Measurements from ENCODE around the gene NPDC1.
A peak's percentile ranks its signal among the peaks of the same experiment; 100 is the strongest.

NPDC1 gene, protein sequence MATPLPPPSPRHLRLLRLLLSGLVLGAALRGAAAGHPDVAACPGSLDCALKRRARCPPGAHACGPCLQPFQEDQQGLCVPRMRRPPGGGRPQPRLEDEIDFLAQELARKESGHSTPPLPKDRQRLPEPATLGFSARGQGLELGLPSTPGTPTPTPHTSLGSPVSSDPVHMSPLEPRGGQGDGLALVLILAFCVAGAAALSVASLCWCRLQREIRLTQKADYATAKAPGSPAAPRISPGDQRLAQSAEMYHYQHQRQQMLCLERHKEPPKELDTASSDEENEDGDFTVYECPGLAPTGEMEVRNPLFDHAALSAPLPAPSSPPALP

DNA sequence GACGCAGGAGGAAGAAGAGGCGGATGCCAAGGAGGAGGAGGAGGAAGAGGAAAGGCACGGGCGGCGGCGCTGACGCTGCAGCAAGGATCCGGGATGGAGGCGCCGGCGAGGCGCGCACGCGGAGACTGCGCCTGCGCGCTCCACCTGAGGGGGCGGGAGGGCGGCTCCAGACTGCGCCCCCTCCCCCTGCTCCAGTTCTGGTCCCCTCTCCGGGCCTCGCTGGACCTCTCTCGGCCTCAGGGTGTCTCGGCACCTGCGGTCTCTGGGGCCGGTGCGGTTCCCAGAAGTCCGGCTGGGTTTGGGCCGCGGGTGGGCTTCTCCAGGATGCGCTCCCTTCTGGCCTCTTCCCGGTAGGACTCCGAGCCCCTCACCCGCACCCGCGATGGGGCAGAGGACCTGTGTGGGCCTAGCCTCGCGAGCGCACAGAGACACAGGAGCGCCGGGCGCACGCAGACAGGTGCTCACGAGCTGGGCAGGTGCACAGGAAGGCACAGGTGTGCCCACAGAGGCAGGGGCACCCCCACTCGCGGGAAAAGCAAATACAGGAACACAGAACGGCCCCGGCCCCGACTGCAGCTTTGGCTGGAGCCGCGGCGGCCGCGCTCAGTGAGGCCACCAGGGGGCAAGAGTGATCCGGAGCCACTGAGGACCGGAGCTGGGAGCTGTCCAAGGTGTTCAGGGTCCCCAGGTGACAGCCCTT lies at the start of gene NPDC1:
Gene NPDC1 (minus strand): TSS at position 90 of the 700 bp plus-strand sequence. CDS start 188 bp downstream, outside the sequence.
- DNase-seq: peak; percentile 71

DNA sequence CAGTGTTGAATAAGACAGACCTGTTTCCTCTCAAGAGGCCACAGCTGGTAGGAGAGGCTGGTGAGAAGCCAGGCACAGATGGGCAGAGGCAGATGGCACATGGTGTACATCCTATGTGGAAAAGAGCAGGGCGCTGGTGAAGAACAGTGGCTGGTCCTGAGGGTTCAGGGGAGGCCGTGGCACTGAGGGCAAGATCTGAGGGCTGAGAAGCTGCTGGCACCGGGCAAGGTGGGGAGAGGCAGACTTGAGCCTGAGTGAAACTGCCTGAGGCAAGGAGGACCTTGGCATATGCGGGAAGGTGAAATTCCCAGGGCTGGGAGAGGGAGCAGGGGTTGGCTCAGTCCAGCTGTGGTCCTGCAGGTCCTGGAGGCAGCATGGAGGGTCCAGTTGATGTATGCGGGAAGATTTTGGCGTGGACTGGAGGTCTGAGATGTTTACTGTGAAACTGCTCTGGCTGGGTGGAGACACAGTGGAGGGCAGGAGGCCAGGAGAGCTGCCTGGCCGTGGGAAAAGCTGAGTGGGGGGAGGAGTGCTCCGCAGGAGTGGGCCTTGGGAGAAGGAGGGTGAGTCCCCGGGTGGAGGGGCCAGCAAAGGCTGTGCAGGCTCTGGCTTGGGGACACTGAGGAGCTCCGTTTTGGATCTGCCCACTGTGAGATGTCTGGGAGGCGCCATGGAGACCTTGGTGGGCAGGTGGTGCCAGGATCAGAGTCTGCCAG lies 43.4 kb upstream of the NPDC1 start:
- no peak for DNase-seq

DNA sequence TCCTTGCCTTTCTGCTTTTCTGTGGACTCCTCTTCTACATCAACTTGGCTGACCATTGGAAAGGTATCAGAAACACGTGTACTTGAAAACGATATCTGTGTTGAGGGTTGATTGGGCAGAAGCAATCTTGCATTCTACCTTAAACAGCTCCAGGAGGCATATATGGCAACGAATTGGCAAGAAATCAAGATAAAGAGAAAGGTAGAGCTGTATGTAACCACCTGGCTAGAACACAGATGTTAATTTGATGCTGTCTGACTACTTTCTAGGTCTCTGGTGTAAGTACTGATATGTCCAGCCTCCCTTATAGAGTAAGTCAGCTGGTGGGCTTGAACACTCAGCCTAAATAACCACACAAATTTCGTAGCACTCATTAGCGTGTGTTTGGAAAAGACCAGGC lies 42.1 kb upstream of the NPDC1 start:
- no peak for DNase-seq

DNA sequence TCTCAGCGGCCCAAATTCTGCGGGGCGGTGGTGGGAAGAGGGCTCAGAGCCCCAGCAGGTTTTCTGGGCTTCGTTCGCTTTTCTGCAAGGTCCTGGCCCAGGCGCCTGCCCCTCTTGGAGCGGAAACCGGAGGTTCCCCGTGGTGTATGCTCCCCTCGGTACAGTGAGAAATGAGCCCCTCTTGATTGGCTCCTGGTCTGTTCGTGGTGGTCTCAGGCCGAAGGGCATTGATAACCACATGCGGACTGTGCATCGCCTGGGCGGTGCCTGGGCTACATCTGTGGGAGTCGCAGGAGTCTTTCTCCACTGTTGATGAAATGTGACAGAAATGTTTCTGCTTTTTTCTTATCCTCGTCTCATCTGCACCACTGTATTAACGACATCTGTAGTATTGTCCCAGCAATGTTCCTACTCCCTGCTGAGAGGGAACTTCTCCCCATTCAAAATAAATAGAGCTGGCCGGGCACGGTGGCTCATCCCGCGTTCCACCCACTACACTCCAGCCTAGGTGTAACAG lies 41.5 kb upstream of the NPDC1 start:
- DNase-seq: no peak

DNA sequence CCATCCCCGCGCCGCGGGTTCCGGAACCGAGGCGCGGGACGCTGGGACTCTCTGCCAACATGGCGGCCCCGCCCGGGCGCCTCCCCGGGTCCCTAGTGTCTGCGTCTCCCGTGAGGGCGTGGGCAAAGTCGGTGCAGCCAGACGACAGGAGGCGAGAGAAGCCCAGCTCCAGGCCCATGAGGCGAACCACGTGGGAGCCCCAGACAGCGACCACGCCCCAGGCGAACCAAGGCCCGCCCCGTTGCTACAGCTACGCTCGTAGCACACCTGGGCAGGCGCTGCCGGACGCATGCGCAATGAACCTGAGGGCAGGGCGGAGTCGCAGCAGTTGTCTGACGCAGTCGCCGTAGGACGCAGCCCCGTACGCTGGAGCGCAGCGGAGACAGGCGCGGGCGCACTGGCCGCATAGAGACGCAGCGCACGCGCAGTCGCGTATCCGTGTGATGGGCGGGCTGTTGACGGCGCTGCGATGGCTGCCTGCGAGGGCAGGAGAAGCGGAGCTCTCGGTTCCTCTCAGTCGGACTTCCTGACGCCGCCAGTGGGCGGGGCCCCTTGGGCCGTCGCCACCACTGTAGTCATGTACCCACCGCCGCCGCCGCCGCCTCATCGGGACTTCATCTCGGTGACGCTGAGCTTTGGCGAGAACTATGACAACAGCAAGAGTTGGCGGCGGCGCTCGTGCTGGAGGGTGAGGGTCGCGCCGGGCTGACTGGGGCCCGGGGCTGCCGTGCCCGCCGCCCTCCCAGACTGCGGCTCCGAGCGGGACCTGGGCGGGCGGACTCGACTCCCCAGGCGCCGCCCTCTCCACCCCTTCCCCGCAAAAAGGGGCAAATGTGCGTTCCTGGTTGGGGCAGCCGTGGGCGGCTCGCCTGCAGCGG lies 40.8 kb upstream of the NPDC1 start, which contains the start of gene MAN1B1:
Gene MAN1B1 (plus strand): TSS at position 455 of the 878 bp plus-strand sequence. CDS start 15 bp downstream, at position 470.
- peak; percentile 96 for DNase-seq

DNA sequence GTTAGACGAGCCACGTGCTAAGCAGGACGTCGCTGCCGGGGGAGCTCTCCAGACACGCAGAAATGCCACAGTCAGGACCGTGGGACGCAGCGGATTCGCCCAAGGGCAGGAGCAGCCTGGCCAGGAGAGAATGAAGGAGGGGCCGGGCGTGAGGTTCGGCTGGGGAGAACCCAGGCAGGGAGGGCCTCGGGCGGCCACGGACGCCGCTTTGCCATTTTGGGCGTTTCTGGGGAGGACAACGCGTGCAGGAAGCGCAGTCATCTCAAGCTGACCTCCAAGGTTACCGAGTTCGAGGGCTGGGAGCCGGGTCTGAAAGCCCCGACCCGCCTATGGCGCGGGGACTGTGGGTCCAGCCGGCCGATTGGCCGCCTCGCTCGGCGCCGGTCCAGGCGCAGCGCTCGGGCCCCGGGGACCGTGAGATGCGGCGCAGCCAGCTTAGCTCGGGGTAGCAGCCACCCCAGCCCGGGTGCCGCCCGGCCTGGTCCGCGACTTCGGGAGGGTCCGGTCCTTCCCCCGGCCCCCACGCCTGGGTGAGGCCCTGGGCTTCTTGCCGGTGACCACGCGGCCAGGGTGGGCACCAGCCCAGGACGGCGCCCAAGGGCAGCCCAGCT lies 40.0 kb upstream of the NPDC1 start:
- no peak for DNase-seq

DNA sequence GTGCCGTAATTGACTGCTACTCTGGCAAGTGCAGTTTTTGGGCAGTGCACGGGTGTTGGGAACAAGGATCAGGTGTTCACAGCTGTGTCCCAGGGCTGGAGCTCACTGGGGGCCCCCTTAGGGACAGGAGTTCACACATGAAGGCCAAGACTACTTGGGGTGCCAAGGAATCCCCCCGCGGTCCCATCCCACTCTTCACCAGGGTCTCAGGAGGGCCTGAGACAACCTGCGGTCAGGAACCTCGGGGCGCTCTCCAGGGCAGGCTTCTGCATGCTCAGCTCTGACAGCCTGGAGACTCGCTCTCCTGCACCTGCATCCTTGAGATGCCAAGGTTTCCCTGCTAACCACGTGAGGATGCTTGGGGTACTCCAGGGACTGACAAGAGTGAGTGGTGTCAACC lies 38.5 kb upstream of the NPDC1 start:
- no peak for DNase-seq

DNA sequence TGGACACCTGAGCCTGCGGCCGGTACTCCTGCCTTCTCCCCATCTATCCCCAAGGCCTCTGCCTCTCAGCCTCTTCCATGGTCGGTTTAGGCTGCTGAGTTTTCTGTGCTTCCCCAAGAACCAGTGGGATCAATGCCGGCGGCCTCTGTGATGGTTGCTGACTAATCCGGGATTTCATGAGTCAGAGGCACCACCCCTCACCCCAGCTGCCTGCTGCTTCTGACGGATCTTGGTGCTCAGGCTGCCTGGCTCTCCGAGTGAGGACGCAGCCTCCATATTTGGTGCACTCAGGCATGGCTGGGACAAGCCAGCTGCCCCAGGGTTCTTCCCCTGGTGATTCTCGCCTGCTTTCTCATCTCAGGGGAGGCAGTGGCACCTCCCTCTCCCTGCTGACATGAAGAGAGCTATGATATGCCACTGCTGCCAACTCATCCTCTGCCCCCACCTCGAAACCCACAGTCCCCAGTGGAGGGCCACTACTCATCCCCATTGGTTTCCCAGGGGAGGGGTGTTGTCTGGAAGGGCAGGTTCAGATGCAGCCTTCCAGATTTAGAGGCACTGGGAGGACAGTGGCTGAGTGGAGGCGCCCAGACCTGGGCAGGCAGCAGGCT lies 37.5 kb upstream of the NPDC1 start:
- peak; percentile 90 for DNase-seq

DNA sequence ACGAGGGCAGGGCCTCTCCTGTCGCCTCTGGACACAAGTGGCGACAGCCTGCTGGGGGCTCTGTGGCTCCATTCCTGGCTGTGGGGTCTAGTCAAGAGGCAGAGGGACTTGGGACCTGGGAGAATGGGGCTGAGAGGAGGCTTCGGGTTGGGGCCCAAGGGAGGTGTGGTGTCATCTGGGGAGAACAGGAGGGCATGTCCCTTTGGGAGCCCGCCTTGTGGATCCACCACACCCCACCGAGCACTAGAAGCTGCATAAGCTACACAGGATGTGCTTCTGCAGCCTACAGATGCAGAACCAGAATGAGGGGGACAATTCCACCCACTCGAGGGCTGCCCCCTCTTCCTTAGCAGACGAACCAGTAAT lies 36.9 kb upstream of the NPDC1 start:
- no peak for DNase-seq

DNA sequence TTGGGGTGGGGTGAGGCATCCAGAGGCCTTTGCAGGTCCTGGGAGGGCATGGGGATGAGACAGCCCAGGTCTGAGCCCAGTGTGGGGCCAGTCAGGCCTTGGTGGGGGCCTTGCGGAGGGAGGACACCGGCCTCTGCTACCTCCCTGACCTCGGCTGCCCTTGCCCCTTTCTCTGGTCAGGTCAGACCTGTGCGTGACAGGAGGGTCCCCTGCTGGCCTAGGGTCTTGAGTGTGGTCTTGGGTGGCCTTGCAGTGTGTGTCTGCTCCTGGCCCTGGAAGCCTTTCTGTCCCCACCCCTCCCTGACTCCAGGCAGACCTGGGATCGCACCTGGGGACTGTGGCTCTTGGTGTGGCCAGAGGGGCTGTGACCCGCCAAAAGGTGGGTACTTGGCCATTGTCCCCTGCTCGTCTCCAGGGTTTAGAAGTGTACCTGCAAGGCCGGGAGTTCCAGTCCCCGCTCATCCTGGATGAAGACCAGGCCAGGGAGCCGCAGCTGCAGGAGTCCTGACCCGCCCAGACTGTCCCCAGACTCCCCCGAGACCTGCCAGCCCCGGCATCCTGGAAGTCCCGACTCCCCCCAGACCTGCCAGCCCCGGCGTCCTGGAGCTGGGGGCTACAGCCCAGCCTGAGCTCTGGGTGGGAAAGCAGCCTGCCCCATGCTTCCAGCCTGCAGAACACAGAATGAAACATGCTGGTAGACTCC lies 36.4 kb upstream of the NPDC1 start:
- DNase-seq: no peak

DNA sequence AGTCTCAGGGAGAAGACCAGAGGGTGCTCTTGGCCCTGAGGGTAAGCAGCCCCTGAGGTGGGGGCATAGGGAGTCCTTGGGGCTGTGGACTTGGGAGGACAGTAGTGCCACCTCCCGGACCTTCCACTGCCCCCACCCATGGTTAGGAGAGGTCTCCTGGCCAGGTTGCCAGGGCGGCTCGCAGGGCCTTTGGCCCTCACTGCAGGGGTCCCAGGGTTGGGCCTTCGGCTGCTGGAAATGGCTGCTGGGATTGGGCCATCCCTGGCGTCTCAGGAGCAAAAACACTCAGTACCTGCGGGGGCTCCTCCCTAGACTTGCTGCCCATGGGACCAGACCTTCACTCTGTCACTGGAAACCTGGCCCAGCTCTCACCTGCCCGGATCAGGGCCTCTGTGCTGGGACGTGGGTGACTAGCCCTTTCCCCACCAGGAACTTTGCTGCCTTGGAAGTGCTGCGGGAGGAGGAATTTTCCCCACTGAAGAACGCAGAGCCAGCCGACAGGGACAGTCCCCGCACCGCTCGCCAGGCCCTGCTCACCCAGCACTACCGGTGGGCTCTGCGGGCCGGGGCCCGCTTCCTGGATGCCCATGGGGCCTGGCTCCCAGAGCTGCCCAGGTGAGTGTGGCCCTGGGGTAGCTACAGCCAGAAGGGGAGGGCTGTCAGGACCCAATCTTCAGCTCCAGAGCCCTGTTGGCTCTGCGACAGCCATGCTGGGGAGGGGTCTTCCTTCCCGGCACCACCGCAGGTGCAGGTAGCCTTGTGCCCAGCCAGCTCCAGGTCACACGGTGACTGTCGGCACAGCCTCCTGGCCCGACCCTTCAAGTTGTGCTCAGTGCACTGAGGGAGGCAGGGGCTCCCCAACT lies 34.5 kb upstream of the NPDC1 start:
- no peak for DNase-seq

DNA sequence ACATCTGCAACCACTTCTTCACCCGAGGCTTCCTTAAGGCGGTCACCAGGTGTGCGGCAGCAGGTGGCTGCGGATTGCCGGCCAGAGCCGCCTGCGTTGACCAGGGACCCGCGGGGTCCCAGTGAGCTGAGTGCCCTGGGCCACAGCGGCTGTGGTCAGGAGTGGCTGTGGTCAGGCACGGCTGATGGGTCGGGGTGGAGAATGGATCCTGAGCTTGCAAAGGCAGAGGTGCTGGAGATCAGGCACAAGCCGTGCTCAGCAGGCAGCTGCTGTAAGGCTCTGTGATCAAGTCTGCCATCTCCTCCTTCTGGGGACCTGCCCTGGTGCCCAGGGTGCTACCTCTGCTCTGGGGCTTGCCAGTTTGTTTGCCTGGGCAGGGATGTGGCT lies 33.4 kb upstream of the NPDC1 start:
- no peak for DNase-seq

DNA sequence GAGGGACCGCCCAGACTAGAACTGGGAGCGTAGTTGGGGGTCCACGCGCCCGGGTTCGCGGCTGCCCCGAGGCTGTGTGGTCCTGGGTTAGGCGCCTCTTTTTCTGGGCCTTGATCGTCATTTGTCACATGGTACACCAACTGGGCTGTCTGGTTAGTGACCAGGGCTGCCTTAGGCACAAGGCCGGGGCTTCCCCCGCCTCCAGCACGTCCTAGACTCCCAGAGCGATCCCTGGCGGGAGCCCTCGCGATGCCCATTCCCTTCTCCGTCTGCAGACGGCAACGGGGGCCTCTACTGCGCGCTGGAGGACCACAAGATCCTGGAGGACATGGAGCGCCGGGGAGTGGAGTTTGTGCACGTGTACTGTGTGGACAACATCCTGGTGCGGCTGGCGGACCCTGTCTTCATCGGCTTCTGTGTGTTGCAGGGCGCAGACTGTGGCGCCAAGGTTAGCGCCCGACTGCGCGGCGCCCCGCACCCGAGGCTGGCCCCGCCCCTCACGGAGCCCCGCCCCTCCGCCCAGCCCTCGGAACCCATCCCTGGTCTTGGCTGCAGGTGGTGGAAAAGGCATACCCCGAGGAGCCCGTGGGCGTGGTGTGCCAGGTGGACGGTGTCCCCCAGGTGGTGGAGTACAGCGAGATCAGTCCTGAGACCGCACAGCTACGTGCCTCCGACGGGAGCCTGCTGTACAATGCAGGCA lies 32.9 kb upstream of the NPDC1 start:
- no peak for DNase-seq

DNA sequence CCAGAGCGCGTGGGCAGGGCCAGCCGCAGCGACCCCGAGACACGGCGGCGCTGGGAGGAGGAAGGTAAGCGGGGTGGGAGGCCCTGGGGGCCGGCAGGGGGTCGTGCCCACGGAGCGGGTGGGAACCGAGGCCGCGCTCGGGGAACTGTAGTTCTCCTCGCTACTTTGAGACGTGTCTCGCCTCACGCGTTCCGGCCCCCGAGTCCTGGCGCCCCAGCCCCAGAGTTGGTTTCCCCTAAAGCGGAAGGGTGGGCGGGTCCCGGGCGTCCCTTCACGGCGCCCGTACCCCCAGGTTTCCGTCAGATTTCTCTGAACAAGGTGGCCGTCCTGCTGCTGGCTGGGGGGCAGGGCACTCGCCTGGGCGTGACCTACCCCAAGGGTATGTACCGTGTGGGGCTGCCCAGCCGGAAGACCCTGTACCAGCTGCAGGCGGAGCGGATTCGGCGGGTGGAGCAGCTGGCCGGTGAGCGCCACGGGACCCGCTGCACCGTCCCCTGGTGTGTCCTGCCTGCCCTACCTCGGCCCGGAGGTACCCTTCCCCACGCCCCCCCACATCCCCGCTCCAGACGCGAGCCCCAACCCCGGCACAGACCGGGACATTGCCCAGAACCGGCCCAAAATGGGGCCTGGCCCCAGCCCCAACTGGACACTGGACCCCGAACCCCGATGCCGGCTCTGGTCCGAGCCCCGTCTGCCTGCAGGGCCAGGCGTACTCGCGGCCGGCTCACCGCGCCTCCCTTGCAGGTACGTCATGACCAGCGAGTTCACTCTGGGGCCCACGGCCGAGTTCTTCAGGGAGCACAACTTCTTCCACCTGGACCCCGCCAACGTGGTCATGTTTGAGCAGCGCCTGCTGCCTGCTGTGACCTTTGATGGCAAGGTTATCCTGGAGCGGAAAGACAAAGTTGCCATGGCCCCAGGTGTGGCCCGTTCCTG lies 32.0 kb upstream of the NPDC1 start:
- no peak for DNase-seq

DNA sequence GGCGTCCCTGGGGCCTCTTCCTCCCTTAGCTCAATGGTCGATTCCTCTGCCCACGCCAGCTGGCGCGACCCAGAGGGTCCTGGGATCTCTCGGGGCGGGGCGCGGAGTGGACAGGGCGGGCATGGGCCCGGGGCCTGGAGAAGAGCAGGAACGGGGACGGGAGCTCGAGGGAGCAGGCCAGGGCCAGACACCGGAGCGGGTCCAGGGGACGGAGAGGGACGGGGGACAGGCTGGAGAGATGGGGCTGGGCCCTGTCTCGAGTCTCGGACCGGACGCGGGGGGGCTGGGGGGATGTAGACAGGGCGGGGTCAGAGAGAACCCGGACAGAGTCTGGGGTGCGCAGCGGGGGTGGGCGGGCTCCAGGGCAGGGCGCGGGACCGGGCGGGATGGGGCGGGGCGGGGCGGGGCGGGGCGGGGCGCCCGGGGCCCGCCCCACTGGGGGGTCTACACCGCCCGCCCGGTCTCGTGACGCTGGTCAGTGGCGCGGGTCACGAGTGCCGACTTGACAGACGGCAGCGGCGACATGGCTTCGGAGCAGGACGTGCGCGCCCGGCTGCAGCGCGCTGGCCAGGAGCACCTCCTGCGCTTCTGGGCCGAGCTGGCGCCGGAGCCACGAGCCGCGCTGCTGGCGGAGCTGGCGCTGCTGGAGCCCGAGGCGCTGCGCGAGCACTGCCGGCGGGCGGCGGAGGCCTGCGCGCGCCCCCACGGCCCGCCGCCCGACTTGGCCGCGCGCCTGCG lies 31.2 kb upstream of the NPDC1 start, which contains the start of gene UAP1L1:
Gene UAP1L1 (plus strand): TSS at position 508 of the 738 bp plus-strand sequence. CDS start 16 bp downstream, at position 524.
- DNase-seq: no peak

DNA sequence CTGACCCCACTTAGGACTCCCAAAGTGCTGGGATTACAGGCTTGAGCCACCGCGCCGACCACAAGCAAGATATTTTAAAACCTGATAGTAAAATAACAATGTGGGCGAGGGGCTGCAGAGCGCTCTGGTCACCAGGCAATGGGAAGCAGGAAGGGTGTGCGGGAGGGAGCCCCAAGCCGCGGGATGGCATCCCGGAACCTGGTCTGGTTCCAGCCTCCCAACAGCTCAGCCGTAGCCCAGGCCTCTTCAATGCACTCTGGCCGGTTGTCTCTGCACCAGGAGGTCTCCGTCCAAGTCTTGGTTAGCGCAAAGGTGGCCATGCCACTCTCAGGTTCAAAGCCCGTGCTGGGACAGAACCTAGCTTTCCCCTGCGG lies 30.6 kb upstream of the NPDC1 start:
- no peak for DNase-seq

DNA sequence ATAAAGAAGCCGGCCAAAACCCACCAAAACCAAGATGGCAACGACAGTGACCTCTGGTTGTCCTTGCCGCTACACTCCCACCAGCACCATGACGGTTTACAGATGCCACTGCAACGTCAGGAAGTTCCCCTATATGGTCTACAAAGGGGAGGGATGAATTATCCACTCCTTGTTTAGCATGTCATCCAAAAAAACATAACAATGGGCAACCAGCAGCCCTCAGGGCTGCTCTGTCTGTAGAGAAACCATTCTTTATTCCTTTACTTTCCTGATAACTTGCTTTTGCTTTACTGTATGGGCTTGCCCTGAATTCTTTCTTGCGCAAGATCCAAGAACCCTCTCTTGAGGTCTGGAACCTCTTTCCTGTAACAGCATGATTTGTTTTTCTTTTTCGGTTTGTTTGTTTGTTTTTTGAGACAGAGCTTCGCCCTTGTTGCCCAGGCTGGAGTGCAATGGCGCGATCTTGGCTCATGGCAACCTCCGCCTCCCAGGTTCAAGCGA lies 29.3 kb upstream of the NPDC1 start:
- DNase-seq: no peak
